Activated CD4-positive, alpha-beta T cell treated with anti-CD3 and anti-CD28 coated beads, Interleukin-2, amount 10 ng/mL, durations not matched to agents 7 days and 5 days (primary cell): Measurements from ENCODE around the gene YIPF3. TPM values are rescaled to one million over a fixed set of nuclear protein-coding genes. Genes with fewer than 3 reads are reported as not detected.
A peak's percentile ranks its signal among the peaks of the same experiment; 100 is the strongest.

Experiments
- CTCF ChIA-PET: fragments of 350-600 bp; sonication (Branson Sonifier 250); formaldehyde crosslinking; loops from one replicate; lab custom pipeline; 2021; ENCODE audit warnings: antibody characterized with exemption; lab: Charles Lee
- POLR2A ChIA-PET: fragments of 350-600 bp; sonication (Branson Sonifier 250); formaldehyde crosslinking; loops from one replicate; lab custom pipeline; 2021; ENCODE audit warnings: antibody characterized with exemption; lab: Charles Lee
- DNase-seq: peaks from one replicate; pipeline ENCODE4 v3.0.0-alpha.2; 2020
- H3K27ac Mint-ChIP-seq: one replicate; pipeline ENCODE4 v1.8.0; 2021; ENCODE audit warnings: mild to moderate bottlenecking, moderate library complexity, mixed read lengths
- H3K27me3 Mint-ChIP-seq: one replicate; pipeline ENCODE4 v1.8.0; 2021; ENCODE audit warnings: mixed read lengths
- H3K36me3 Mint-ChIP-seq: one replicate; pipeline ENCODE4 v1.8.0; 2021; ENCODE audit warnings: low read depth, mixed read lengths
- H3K4me1 Mint-ChIP-seq: one replicate; pipeline ENCODE4 v1.8.0; 2021; ENCODE audit warnings: mixed read lengths
- H3K4me3 Mint-ChIP-seq: one replicate; pipeline ENCODE4 v1.8.0; 2021; ENCODE audit warnings: mild to moderate bottlenecking, moderate library complexity, mixed read lengths
- H3K9me3 Mint-ChIP-seq: one replicate; pipeline ENCODE4 v1.8.0; 2021; ENCODE audit warnings: mixed read lengths
- total RNA-seq, 2 experiments: library from RNA; stranded (reverse); gene quantifications; one replicate each; pipeline ENCODE4 v1.2.3, GENCODE V29; 2021

YIPF3 gene
- total RNA-seq, 2 experiments from 2014 or later, result 68.1 to 71.7 TPM

DNA sequence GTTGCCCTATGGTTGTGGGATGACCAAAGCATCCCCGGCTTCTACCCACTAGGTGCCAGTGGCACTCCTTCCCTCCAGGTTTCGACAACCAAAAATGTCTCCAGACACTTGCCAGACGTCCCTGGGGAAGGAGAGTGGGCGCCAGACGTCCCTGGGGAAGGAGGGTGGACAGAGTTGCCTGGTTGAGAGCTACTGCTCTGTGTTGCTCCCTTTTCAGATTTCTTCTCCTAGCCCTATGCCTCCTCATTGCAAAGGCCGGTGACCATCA is 19.7 kb downstream of the YIPF3 start:
- Mint-ChIP-seq H3K4me1 (peaks cover 19% of the 10 kb centered on the region), H3K4me3 (no peak overlapping the region), H3K9me3 (no peaks in the 10 kb centered on the region), H3K27ac (no peak overlapping the region), H3K27me3 (no peaks in the 10 kb centered on the region), H3K36me3 (peaks cover 7% of the 10 kb centered on the region)
- ChIA-PET CTCF (interaction anchor here (1.4 to 7.0 kb wide), 4 partner anchors 10 to 114 kb away, joined by 3 to 54 read pairs (median 12); partner anchors contain the start of gene LRRC73), POLR2A (no interaction called here)
- DNase-seq, result no peak

- Mint-ChIP-seq H3K4me1 (peaks cover 19% of the 10 kb centered on the region), H3K27me3 (no peaks in the 10 kb centered on the region), H3K27ac (no peak overlapping the region), H3K36me3 (peaks cover 7% of the 10 kb centered on the region), H3K9me3 (no peaks in the 10 kb centered on the region), H3K4me3 (no peak overlapping the region)
- POLR2A ChIA-PET, result no interaction called here
- CTCF ChIA-PET, result interaction anchor here (0.7 to 7.0 kb wide), 6 partner anchors 11 to 113 kb away, joined by 3 to 54 read pairs (median 4); partner anchors contain the start of genes LRRC73, POLR1C and YIPF3
- DNase-seq, result no peak
Measured at GRCh38 chr6:43496370-43497128, 20.2 kb downstream of the YIPF3 start.

DNA sequence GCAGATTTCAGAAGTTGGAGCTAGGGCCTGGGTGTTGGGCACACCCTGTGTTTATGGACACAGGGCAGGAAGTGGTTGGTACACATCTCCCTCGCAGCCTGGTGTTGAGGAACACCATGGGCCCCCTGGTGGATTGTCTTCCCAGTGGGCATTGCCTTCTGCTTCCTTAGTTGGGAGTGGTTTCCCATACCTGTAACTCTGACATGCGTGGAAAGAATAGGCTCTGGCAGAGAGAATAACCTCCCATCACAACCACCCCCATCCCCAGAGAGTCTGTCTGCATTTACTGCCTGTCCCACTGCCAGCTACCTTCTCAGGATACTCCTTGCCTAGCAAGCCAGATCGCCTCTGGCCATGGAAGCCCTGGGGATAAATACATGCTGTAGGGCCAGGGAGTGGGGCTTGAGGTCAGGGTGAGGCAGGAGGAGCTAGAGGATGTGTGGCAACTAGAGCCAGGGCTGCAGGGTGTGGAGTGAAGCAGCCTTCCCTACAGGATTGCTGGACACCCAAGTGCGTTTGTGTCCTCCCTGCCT is 21.3 kb downstream of the YIPF3 start:
- H3K9me3 Mint-ChIP-seq, result no peaks in the 10 kb centered on the region
- H3K27ac Mint-ChIP-seq, result peak overlapping the region; percentile 88
- H3K4me3 Mint-ChIP-seq, result no peak overlapping the region
- peak; percentile 41 for DNase-seq
- ChIA-PET POLR2A (no interaction called here), CTCF (interaction anchor here (0.6 to 7.0 kb wide), 7 partner anchors 11 to 472 kb away, joined by 3 to 54 read pairs (median 5); partner anchors contain the start of gene LRRC73)
- peaks cover 3% of the 10 kb centered on the region for H3K36me3 Mint-ChIP-seq
- peaks cover 19% of the 10 kb centered on the region for H3K4me1 Mint-ChIP-seq
- H3K27me3 Mint-ChIP-seq, result no peaks in the 10 kb centered on the region

GRCh38 chr6:43494766-43495165 is 22.0 kb downstream of the YIPF3 start:
- H3K4me1 Mint-ChIP-seq, result peaks cover 19% of the 10 kb centered on the region
- CTCF ChIA-PET, result interaction anchor here (0.6 to 7.0 kb wide), 6 partner anchors 10 to 39 kb away, joined by 3 to 54 read pairs (median 4); partner anchors contain the start of gene LRRC73

GRCh38 chr6:43494321-43494720 is 22.4 kb downstream of the YIPF3 start:
- H3K36me3 Mint-ChIP-seq, result peaks cover 1% of the 10 kb centered on the region

More at GRCh38 chr6:43494766-43495165, 22.0 kb downstream of the YIPF3 start:
- peaks cover 3% of the 10 kb centered on the region for H3K36me3 Mint-ChIP-seq
- no peaks in the 10 kb centered on the region for H3K9me3 Mint-ChIP-seq
- no peak for DNase-seq
- no peak overlapping the region for H3K4me3 Mint-ChIP-seq
- peak overlapping the region; percentile 88 for H3K27ac Mint-ChIP-seq
- no peaks in the 10 kb centered on the region for H3K27me3 Mint-ChIP-seq
- POLR2A ChIA-PET, result no interaction called here

GRCh38 chr6:43493833-43494232 is 22.9 kb downstream of the YIPF3 start:
- no peak for DNase-seq
- Mint-ChIP-seq H3K4me1 (peaks cover 19% of the 10 kb centered on the region), H3K36me3 (no peaks in the 10 kb centered on the region), H3K27ac (peak overlapping the region; percentile 72), H3K9me3 (no peaks in the 10 kb centered on the region), H3K27me3 (no peaks in the 10 kb centered on the region), H3K4me3 (no peak overlapping the region)
- CTCF ChIA-PET, result interaction anchor here (0.6 to 7.0 kb wide), 5 partner anchors 10 to 71 kb away, joined by 3 to 54 read pairs (median 4); partner anchors contain the start of genes LRRC73 and TJAP1
- POLR2A ChIA-PET, result no interaction called here

More at GRCh38 chr6:43494321-43494720, 22.4 kb downstream of the YIPF3 start:
- peak overlapping the region; percentile 72 for H3K27ac Mint-ChIP-seq
- H3K27me3 Mint-ChIP-seq, result no peaks in the 10 kb centered on the region
- peaks cover 19% of the 10 kb centered on the region for H3K4me1 Mint-ChIP-seq
- ChIA-PET POLR2A (no interaction called here), CTCF (interaction anchor here (0.6 to 7.0 kb wide), 4 partner anchors 10 to 30 kb away, joined by 3 to 54 read pairs (median 12); partner anchors contain the start of gene LRRC73)
- H3K9me3 Mint-ChIP-seq, result no peaks in the 10 kb centered on the region
- DNase-seq, result no peak
- no peak overlapping the region for H3K4me3 Mint-ChIP-seq

GRCh38 chr6:43493230-43493629 is 23.5 kb downstream of the YIPF3 start:
- POLR2A ChIA-PET, result no interaction called here
- Mint-ChIP-seq H3K4me1 (peaks cover 19% of the 10 kb centered on the region), H3K36me3 (no peaks in the 10 kb centered on the region), H3K9me3 (no peaks in the 10 kb centered on the region), H3K27ac (peak overlapping the region; percentile 14), H3K27me3 (no peaks in the 10 kb centered on the region), H3K4me3 (no peak overlapping the region)
- CTCF ChIA-PET, result interaction anchor here (0.6 to 7.0 kb wide), 7 partner anchors 9 to 589 kb away, joined by 3 to 54 read pairs (median 4); partner anchors contain the start of genes LRRC73 and TJAP1
- DNase-seq, result no peak

GRCh38 chr6:43492673-43493072 is 24.1 kb downstream of the YIPF3 start:
- H3K27ac Mint-ChIP-seq, result no peak overlapping the region
- ChIA-PET POLR2A (no interaction called here), CTCF (interaction anchor here (1.8 to 7.0 kb wide), 3 partner anchors 9 to 14 kb away, joined by 5 to 54 read pairs (median 6); partner anchors contain the start of gene LRRC73)
- no peak overlapping the region for H3K4me3 Mint-ChIP-seq
- no peaks in the 10 kb centered on the region for H3K36me3 Mint-ChIP-seq
- H3K4me1 Mint-ChIP-seq, result peaks cover 19% of the 10 kb centered on the region
- no peaks in the 10 kb centered on the region for H3K27me3 Mint-ChIP-seq
- no peaks in the 10 kb centered on the region for H3K9me3 Mint-ChIP-seq
- DNase-seq, result no peak

DNA sequence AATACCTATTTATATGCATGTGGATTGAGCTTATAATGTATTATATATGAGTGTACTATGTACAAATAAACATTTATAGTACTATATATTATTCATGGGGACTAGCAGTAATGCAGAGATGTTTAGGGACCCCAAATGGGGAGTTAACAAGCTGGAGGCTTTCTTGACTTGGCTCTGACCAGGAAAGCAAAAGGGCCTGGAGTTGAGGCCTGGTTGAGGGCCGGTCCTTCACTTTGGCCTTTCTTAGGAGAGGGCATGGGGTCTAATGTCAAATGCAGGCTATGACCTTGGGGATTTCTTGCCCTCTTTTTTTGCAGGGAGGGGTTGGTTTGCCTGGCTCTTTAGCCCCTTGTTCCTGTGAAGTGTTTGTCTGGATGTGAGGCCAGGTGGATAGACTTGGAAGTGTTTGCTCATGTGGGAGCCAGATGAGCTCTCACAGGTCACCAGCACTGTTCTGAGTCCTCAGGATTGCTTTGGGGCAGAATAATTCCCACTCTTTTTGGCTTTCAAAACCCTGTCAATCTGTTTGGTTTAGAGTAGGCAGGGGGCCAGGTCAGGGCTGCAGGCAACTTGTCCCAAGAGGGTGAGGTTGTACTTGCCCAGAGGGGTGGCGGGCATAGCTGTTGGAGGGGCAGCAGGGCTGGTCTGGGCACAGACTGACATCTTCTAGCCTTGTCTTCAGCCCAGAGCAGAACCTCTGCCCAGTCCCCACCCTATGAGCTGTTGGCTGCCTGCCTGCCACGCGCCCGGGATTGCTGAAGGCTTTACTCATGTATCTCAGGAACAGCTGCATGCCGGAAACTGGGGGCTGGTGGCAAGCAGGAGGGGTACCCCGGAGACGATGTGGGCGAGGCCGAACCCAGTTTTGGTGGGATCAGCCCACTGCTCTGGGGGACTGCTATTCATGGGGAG is 24.7 kb downstream of the YIPF3 start:
- ChIA-PET POLR2A (no interaction called here), CTCF (interaction anchor here (1.3 to 7.0 kb wide), 4 partner anchors 8 to 263 kb away, joined by 3 to 54 read pairs (median 6); partner anchors contain the start of genes DNPH1 and LRRC73)
- no peak for DNase-seq
- Mint-ChIP-seq H3K27me3 (no peaks in the 10 kb centered on the region), H3K36me3 (no peaks in the 10 kb centered on the region), H3K9me3 (no peaks in the 10 kb centered on the region), H3K4me3 (no peak overlapping the region), H3K4me1 (peaks cover 19% of the 10 kb centered on the region), H3K27ac (no peak overlapping the region)

DNA sequence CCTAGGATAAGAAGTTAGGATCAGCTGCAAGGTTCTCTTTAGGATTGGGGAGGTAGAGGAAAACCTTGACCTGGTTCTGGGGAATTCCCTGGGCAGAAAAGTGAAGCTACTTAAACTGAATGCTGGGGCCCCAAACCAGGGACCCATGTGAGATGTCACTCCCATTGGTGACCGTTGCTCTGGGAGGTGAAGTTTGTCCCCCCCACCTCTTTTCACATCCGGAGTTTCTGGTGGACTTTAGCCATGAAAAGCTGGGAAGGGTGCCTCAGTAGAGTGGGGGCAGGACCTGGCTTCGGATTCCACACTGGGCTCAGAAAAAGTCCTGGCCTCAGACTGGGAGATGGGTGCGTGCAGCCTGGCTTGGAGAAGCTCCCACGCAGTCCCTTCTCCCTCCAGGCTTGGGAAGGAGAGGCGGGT is 26.2 kb downstream of the YIPF3 start:
- Mint-ChIP-seq H3K4me3 (no peak overlapping the region), H3K27me3 (no peaks in the 10 kb centered on the region), H3K4me1 (peaks cover 15% of the 10 kb centered on the region), H3K27ac (no peak overlapping the region), H3K36me3 (no peaks in the 10 kb centered on the region), H3K9me3 (no peaks in the 10 kb centered on the region)
- ChIA-PET POLR2A (interaction anchor here (0.6 kb wide), 1 partner anchor 110 kb away, joined by 3 read pairs; no protein-coding TSS in a partner anchor), CTCF (interaction anchor here (1.0 to 7.0 kb wide), 4 partner anchors 10 to 34 kb away, joined by 3 to 54 read pairs (median 4); partner anchors contain the start of genes LRRC73 and TJAP1)
- DNase-seq, result no peak

- peaks cover 6% of the 10 kb centered on the region for H3K4me1 Mint-ChIP-seq
- no peak for DNase-seq
- H3K27ac Mint-ChIP-seq, result no peak overlapping the region
- POLR2A ChIA-PET, result interaction anchor here (0.6 kb wide), 1 partner anchor 109 kb away, joined by 3 read pairs; no protein-coding TSS in a partner anchor
- no peaks in the 10 kb centered on the region for H3K9me3 Mint-ChIP-seq
- H3K4me3 Mint-ChIP-seq, result no peak overlapping the region
- CTCF ChIA-PET, result interaction anchor here (0.7 to 1.9 kb wide), 9 partner anchors 8 to 261 kb away, joined by 3 to 6 read pairs (median 3); partner anchors contain the start of genes DNPH1 and TJAP1
- no peaks in the 10 kb centered on the region for H3K27me3 Mint-ChIP-seq
- H3K36me3 Mint-ChIP-seq, result no peaks in the 10 kb centered on the region
Measured at GRCh38 chr6:43489277-43490072, 27.3 kb downstream of the YIPF3 start.
